Lung (tissue), 12 donors: ENCODE results near the gene NRXN2. TPM values are rescaled to one million over a fixed set of nuclear protein-coding genes. Genes with fewer than 3 reads are reported as not detected.

Source experiments
- ATAC-seq: fragments of 200-7000 bp; cut with Tn5 transposase; one replicate; pipeline ENCODE4 v1.9.1; 2020; ENCODE audit warnings: moderate number of reproducible peaks; ENCODE audit not compliant: insufficient read depth, low FRiP score
- DNase-seq, 3 donors: peaks; one replicate each; pipeline ENCODE4 v3.0.0-alpha.2; 2013 to 2017
- H3K27ac ChIP-seq, 2 donors: one replicate each; pipeline ENCODE4 v1.5.1; 2013; ENCODE audit warnings: mild to moderate bottlenecking in 2 of 2, moderate library complexity in 2 of 2, control low read depth in 1 of 2, inconsistent platforms in 1 of 2, low read depth in 1 of 2, low read length in 1 of 2
- H3K27me3 ChIP-seq, 3 donors: one replicate each; pipeline ENCODE4 v1.5.1; 2013; ENCODE audit warnings: low read length in 2 of 3; ENCODE audit not compliant: control insufficient read depth in 3 of 3, insufficient read depth in 3 of 3
- H3K36me3 ChIP-seq, 4 donors: one replicate each; pipeline ENCODE4 v1.5.1; 2013; ENCODE audit warnings: low read length in 4 of 4, mild to moderate bottlenecking in 1 of 4, moderate library complexity in 1 of 4; ENCODE audit not compliant: control insufficient read depth in 4 of 4, insufficient read depth in 4 of 4
- H3K4me1 ChIP-seq, 5 donors: one replicate each; pipeline ENCODE4 v1.5.1; 2013; ENCODE audit warnings: low read length in 5 of 5, mild to moderate bottlenecking in 2 of 5, moderate library complexity in 1 of 5; ENCODE audit not compliant: control insufficient read depth in 5 of 5, insufficient read depth in 5 of 5
- H3K4me3 ChIP-seq: one replicate; pipeline ENCODE4 v1.5.1; 2013; ENCODE audit warnings: mild to moderate bottlenecking, control low read depth, moderate library complexity
- H3K9ac ChIP-seq, 2 donors: one replicate each; pipeline ENCODE4 v1.5.1; 2013; ENCODE audit warnings: low read length in 2 of 2, control low read depth in 1 of 2; ENCODE audit not compliant: insufficient read depth in 1 of 2
- H3K9me3 ChIP-seq, 4 donors: one replicate each; pipeline ENCODE4 v1.5.1; 2013; ENCODE audit warnings: low read length in 3 of 4, mild to moderate bottlenecking in 1 of 4, moderate library complexity in 1 of 4; ENCODE audit not compliant: control insufficient read depth in 4 of 4, insufficient read depth in 3 of 4
- WGBS, 2 donors: extraction: QIAGEN DNeasy Blood & Tissue Kit; methylation state at CpG; one replicate each; pipeline ENCODE4 v1.1.7; 2013; 5-methylcytosine and 5-hydroxymethylcytosine counted together
- polyA plus RNA-seq, 2 donors: library from polyadenylated mRNA; stranded (reverse); fragments of 200-250 nt; gene quantifications; one replicate each; pipeline ENCODE4 v1.2.1, GENCODE V29; 2013
- total RNA-seq, 2 donors: library from RNA; depleted of rRNA in 1 of 2; stranded (reverse); fragments of >200 nt in 1 of 2; gene quantifications; one replicate each; pipeline ENCODE4 v1.2.1, GENCODE V29; 2014 to 2021
- TF ChIP-seq, protein P1 (sequence below): IDR thresholded peaks from 2 replicates; pipeline ENCODE4 v1.5.1; 2012; ENCODE audit warnings: mild to moderate bottlenecking; ENCODE audit errors: control extremely low read depth, extremely low read depth
- donor health status: control.
- donor health status: control.
- donor health status: Bipolar disorder and iron deficiency.
- donor health status: healthy.
- donor health status: DM: yes; HTN: yes; CAD: no.

The NRXN2 gene
- total and polyA plus RNA-seq, 4 donors = 0.39 to 6.6 (median 1.1) TPM

DNA sequence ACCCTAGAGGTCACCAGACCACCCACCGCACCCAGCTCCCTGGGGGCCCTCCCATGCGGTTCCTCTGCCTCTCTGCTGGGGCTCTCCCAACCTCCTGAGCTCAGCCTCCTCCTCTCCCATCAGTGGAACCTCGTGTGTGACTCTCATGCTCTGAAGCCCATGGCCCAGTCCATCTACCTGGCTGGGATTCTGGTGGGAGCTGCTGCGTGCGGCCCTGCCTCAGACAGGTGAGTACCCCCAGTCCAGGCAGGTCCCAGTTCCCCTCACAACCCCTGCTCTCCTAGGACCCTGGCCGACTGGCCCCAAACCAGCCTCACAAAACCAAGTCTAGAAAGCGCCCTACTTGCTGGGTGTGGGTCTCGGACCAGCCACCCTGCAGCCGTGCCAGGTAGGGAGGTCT is 130.3 kb downstream of the NRXN2 start:
- WGBS, 2 donors = 87 to 92% methylated on average over 9 of the region's 9 CpGs
- ATAC-seq (no peak), DNase-seq (no peak)
- Histone ChIP-seq H3K9ac (no peak overlapping the region), H3K27me3 (no peaks in the 10 kb centered on the region), H3K4me1 (no peaks in the 10 kb centered on the region), H3K36me3 (no peaks in the 10 kb centered on the region), H3K4me3 (no peak overlapping the region), H3K27ac (no peak overlapping the region), H3K9me3 (peaks cover 0 to 8% (median 4%) of the 10 kb centered on the region in 4 donors)
- TF ChIP-seq, protein P1, sequence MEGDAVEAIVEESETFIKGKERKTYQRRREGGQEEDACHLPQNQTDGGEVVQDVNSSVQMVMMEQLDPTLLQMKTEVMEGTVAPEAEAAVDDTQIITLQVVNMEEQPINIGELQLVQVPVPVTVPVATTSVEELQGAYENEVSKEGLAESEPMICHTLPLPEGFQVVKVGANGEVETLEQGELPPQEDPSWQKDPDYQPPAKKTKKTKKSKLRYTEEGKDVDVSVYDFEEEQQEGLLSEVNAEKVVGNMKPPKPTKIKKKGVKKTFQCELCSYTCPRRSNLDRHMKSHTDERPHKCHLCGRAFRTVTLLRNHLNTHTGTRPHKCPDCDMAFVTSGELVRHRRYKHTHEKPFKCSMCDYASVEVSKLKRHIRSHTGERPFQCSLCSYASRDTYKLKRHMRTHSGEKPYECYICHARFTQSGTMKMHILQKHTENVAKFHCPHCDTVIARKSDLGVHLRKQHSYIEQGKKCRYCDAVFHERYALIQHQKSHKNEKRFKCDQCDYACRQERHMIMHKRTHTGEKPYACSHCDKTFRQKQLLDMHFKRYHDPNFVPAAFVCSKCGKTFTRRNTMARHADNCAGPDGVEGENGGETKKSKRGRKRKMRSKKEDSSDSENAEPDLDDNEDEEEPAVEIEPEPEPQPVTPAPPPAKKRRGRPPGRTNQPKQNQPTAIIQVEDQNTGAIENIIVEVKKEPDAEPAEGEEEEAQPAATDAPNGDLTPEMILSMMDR = no peak

DNA sequence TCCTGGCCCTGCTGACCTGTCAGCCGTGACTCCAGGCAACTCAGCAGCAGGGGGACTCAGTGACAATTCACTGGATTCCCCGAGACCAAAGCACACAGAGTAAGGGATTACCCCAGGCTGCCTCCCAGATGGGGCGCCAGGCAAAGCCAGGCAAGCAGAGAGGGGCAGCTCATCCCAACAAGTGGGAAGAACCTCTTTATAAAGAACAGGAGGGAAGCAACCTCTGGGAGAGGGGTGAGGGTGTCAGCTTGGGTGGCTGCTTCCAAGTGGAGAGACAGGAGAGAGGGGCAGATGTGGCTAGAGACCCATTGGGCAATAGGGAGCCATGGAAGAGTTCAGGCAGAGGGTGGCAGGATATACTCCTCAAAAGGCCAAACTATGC is 130.8 kb downstream of the NRXN2 start:
- ATAC-seq (no peak), DNase-seq (no peak)
- Histone ChIP-seq H3K4me1 (no peaks in the 10 kb centered on the region), H3K4me3 (no peak overlapping the region), H3K36me3 (no peaks in the 10 kb centered on the region), H3K9me3 (peaks cover 0 to 8% (median 4%) of the 10 kb centered on the region in 4 donors), H3K27ac (no peak overlapping the region), H3K9ac (no peak overlapping the region), H3K27me3 (no peaks in the 10 kb centered on the region)
- 85 to 88% methylated on average over 3 of the region's 3 CpGs for WGBS, 2 donors
- TF ChIP-seq, protein P1 = no peak

DNA sequence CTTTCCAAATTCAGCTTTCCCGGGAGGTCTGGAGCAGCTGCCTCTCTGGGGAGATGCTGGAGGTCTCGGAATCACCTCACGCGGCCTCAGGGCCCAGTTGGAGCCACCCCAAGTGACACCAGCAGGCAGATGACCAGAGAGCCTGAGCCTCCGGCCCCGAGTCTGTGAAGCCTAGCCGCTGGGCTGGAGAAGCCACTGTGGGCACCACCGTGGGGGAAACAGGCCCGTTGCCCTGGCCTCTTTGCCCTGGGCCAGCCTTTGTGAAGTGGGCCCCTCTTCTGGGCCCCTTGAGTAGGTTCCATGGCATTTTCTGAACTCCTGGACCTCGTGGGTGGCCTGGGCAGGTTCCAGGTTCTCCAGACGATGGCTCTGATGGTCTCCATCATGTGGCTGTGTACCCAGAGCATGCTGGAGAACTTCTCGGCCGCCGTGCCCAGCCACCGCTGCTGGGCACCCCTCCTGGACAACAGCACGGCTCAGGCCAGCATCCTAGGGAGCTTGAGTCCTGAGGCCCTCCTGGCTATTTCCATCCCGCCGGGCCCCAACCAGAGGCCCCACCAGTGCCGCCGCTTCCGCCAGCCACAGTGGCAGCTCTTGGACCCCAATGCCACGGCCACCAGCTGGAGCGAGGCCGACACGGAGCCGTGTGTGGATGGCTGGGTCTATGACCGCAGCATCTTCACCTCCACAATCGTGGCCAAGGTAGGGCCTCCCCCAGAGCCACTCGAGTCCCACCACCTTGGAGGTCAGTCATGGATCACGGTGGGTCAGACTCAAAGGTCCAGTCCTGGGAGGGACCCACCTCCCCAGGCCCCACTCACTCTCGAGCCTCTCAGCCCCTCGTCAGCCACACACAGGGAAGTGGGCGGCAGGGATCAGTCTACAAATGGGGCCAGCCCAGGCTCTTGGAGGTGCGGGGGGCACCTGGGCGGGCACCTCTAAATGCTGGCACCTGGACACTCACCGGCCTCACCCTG is 131.5 kb downstream of the NRXN2 start:
- no peaks in the 10 kb centered on the region for H3K36me3 ChIP-seq
- 84 to 90% methylated on average over 36 of the region's 36 CpGs for WGBS, 2 donors
- TF ChIP-seq, protein P1 = no peak
- no peaks in the 10 kb centered on the region for H3K4me1 ChIP-seq
- no peaks in the 10 kb centered on the region for H3K27me3 ChIP-seq
- DNase-seq = no peak
- no peak overlapping the region for H3K9ac ChIP-seq
- no peak for ATAC-seq
- H3K4me3 ChIP-seq = no peak overlapping the region
- no peak overlapping the region for H3K27ac ChIP-seq
- H3K9me3 ChIP-seq = peaks cover 0 to 8% (median 4%) of the 10 kb centered on the region in 4 donors
